ENCODE measurements around the gene ORC5. TPM values are rescaled to one million over a fixed set of nuclear protein-coding genes. Genes with fewer than 3 reads are reported as not detected.

Gene ORC5
- total and polyA plus RNA-seq, 2 experiments from 2014 or later, result 10.9 to 89.0 TPM

- Histone ChIP-seq H3K4me3 (no peak overlapping the region), H3K4me1 (ENCODE audit: insufficient read depth) (no peaks in the 10 kb centered on the region), H3K9me2 (ENCODE audit: insufficient read depth) (no peaks in the 10 kb centered on the region), H3K4me2 (no peak overlapping the region), H3K27me3 (ENCODE audit: insufficient read depth) (no peaks in the 10 kb centered on the region), H3K27ac (ENCODE audit: low read depth) (no peak overlapping the region), H2AFZ (no peak overlapping the region), H3K36me3 (ENCODE audit: insufficient read depth) (peaks cover 37% of the 10 kb centered on the region), H3K79me2 (replicated peaks; ENCODE audit: insufficient read depth) (peaks cover 8% of the 10 kb centered on the region; the same call in 1 of the 2 replicates), H4K20me1 (replicated peaks; ENCODE audit: insufficient read depth) (peaks cover 3% of the 10 kb centered on the region; the same call in 1 of the 2 replicates), H3F3A (replicated peaks; ENCODE audit: low read depth) (no peaks in the 10 kb centered on the region)
- H3K36me3 Mint-ChIP-seq (ENCODE audit: low read depth), result peaks cover 81% of the 10 kb centered on the region
- H3K27ac Mint-ChIP-seq, result no peak overlapping the region
- no peak for ATAC-seq
- TF ChIP-seq ZNF331 (CRISPR knock-in tag; IDR thresholded peaks at IDR 0.05; ENCODE audit: low read depth) (no peak), NANOG (IDR thresholded peaks at IDR 0.05; ENCODE audit: borderline replicate concordance) (no peak), EZH2 (IDR thresholded peaks at IDR 0.05; ENCODE audit: low read depth, unreplicated experiment) (no peak), JUNB (IDR thresholded peaks at IDR 0.05; ENCODE audit: unreplicated experiment) (no peak), ZNF462 (CRISPR knock-in tag; IDR thresholded peaks at IDR 0.05) (no peak), POLR2AphosphoS5 (IDR thresholded peaks at IDR 0.05; ENCODE audit: low read depth) (no peak), EZH2phosphoT487 (IDR thresholded peaks at IDR 0.05; ENCODE audit: unreplicated experiment) (no peak), ZNF114 (CRISPR knock-in tag; IDR thresholded peaks at IDR 0.05) (no peak), CTCF (conservative IDR thresholded peaks at IDR 0.05; ENCODE audit: low read depth in 2 of 2) (no peak)
- H3K4me3 Mint-ChIP-seq, result no peak overlapping the region
- DNase-seq (ENCODE audit: low spot score), result no peak
- H3K9me3 Mint-ChIP-seq, result peaks cover 26% of the 10 kb centered on the region
- peaks cover 2% of the 10 kb centered on the region for H3K27me3 Mint-ChIP-seq (ENCODE audit: insufficient read depth, low read depth, poor library complexity)
- H3K4me1 Mint-ChIP-seq, result no peaks in the 10 kb centered on the region
Observed at GRCh38 chr7:104198673-104199278, 9.0 kb downstream of the ORC5 start.
